HUES48 (cell line): ENCODE results near the gene STX12.

ENCODE experiments used
- H3K27ac ChIP-seq: one replicate; pipeline ENCODE4 v1.7.0; 2013; ENCODE audit warnings: low read depth, low read length, inconsistent platforms
- H3K27me3 ChIP-seq: 2 replicates; pipeline ENCODE4 v1.6.1; 2013; ENCODE audit warnings: mild to moderate bottlenecking, low read length; ENCODE audit not compliant: control insufficient read depth, insufficient read depth
- H3K36me3 ChIP-seq: 2 replicates; pipeline ENCODE4 v1.6.1; 2013; ENCODE audit warnings: low read length; ENCODE audit not compliant: control insufficient read depth, insufficient read depth
- H3K4me1 ChIP-seq: 2 replicates; pipeline ENCODE4 v1.6.1; 2013; ENCODE audit warnings: mild to moderate bottlenecking, low read length; ENCODE audit not compliant: control insufficient read depth, insufficient read depth
- H3K4me3 ChIP-seq: 2 replicates; pipeline ENCODE4 v1.5.1; 2013; ENCODE audit warnings: mild to moderate bottlenecking, low read depth, low read length
- H3K9ac ChIP-seq: 2 replicates; pipeline ENCODE4 v1.6.1; 2013; ENCODE audit warnings: mild to moderate bottlenecking, low read depth, low read length, moderate library complexity
- H3K9me3 ChIP-seq: 2 replicates; pipeline ENCODE4 v1.6.1; 2013; ENCODE audit warnings: low read length; ENCODE audit not compliant: control insufficient read depth, insufficient read depth

The STX12 gene

DNA sequence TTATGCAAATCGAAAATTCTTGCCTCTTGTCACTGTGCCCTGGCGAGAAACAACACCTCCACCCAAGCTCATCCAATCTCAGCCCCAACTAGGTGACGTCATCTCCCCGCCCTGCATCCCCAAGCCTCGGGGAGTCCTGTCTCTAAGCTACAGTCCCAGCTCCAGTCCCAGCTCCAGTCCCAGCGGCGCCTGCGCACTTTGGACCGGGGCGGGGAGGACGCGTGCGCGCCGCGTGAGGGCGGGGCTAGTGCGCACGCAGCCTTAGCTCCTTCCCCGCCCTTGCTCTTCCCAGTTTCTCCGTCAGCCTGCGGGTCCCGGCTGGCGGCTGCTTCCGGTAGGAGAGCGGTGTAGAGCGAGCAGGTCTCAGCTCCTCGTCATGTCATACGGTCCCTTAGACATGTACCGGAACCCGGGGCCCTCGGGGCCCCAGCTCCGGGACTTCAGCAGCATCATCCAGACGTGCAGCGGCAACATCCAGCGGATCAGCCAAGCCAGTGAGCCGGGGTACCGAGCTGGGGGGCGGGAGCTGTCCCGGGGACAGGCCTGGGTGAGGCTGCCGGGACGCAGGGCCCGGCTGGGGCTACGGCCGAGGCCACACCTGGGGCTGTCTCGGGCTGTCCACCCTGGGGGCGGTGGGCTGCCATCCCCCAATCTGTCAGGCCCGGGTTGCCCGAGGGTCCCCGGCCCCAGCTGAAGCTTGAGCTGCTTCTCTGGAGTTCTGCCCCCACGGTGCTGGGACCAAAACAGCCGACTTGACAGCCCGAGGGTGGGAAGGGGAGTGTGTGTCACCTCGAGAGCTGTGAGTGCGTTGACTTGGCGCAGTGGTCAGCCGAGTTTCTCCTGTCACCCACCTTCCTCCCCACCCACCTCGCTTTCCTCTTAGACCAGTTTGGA is at the start of gene STX12:
TSS of gene STX12 (plus strand) at position 288 of the 894 bp plus-strand sequence. CDS start at position 377, 89 bp downstream.
- H3K27ac ChIP-seq: peak within 1 kb of the TSS; percentile 77

DNA sequence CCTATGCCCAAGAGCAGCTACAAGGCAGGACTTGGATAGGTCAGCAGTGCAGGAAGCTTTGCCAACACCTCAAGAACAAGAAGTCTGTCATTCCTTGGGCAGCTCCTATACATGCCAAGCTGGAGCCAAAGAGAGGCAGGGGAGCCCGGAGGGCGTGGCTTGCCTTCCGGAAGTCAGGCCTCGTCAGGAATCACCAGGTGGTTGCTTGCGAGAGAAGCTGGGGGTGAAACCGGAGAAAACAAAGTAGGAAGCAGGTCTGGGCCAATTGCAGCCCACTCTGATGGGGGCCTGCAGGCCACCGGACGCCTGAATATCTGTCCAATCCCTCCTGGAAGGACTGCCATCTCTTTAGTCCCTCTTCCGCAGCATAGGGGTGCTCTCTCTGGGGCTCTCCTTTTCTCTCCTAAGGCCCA is 48.1 kb upstream of the STX12 start:
- Histone ChIP-seq H3K27me3 (peaks cover 4% of the 10 kb centered on the region; the same call in 1 of the 2 replicates), H3K4me3 (no peak overlapping the region), H3K27ac (peak overlapping the region; percentile 11), H3K9me3 (no peaks in the 10 kb centered on the region), H3K9ac (peak overlapping the region; percentile 21; the same call in 1 of the 2 replicates), H3K4me1 (peaks cover 4% of the 10 kb centered on the region), H3K36me3 (peaks cover 16% of the 10 kb centered on the region)

More for the DNA sequence above, at the start of gene STX12:
- no peaks in the 10 kb centered on the region for H3K27me3 ChIP-seq
- peak within 1 kb of the TSS; percentile 86 for H3K4me3 ChIP-seq
- H3K9ac ChIP-seq: peak within 1 kb of the TSS; percentile 69
- H3K9me3 ChIP-seq: no peaks in the 10 kb centered on the region
- H3K36me3 ChIP-seq: no peaks in the 10 kb centered on the region
- peaks cover 13% of the 10 kb centered on the region for H3K4me1 ChIP-seq

- H3K27ac ChIP-seq: peak within 1 kb of the TSS; percentile 84
- H3K4me3 ChIP-seq: peak within 1 kb of the TSS; percentile 82
- peak within 1 kb of the TSS; percentile 55 for H3K9ac ChIP-seq
- no peaks in the 10 kb centered on the region for H3K9me3 ChIP-seq
- peaks cover 4% of the 10 kb centered on the region for H3K4me1 ChIP-seq
- H3K36me3 ChIP-seq: peaks cover 16% of the 10 kb centered on the region
- peaks cover 4% of the 10 kb centered on the region; the same call in 1 of the 2 replicates for H3K27me3 ChIP-seq
Observed at GRCh38 chr1:27725374-27726172, 47.4 kb upstream of the STX12 start, which contains the start of gene FAM76A. TSS of gene FAM76A (plus strand) at chr1:27725961. CDS start at chr1:27726081, 120 bp downstream.

- H3K4me3 ChIP-seq: peak overlapping the region; percentile 82
- H3K27me3 ChIP-seq: peaks cover 4% of the 10 kb centered on the region; the same call in 1 of the 2 replicates
- H3K36me3 ChIP-seq: peaks cover 16% of the 10 kb centered on the region
- H3K9me3 ChIP-seq: no peaks in the 10 kb centered on the region
- peak overlapping the region; percentile 84 for H3K27ac ChIP-seq
- H3K9ac ChIP-seq: peak overlapping the region; percentile 55
- peaks cover 4% of the 10 kb centered on the region for H3K4me1 ChIP-seq
Observed at GRCh38 chr1:27726173-27727044, 46.6 kb upstream of the STX12 start.

DNA sequence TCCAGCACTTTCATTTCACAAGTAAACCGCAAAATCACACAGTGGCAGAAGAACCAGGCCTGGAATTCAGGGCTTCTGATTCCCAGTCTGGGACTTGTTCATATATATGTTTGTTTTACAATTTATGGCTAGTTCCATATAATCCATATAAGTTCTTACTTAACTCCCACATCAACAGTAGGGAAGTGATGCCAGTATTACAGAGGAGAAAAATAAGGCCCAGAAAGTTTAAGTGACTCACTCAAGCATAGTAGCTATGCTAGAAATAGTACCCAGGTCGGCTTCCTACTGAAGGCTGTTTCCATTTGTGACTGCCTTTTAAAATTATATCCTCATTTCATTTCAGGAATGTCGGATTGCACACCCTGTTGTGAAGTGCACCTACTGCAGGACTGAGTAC is 45.9 kb upstream of the STX12 start:
- H3K4me1 ChIP-seq: peaks cover 4% of the 10 kb centered on the region
- no peak overlapping the region for H3K9ac ChIP-seq
- no peaks in the 10 kb centered on the region for H3K9me3 ChIP-seq
- peaks cover 17% of the 10 kb centered on the region for H3K36me3 ChIP-seq
- H3K27me3 ChIP-seq: peaks cover 4% of the 10 kb centered on the region; the same call in 1 of the 2 replicates
- peak overlapping the region; percentile 82; the same call in 1 of the 2 replicates for H3K4me3 ChIP-seq
- H3K27ac ChIP-seq: no peak overlapping the region

GRCh38 chr1:27736252-27736651 is 36.8 kb upstream of the STX12 start:
- Histone ChIP-seq H3K9ac (no peak overlapping the region), H3K27ac (no peak overlapping the region), H3K9me3 (no peaks in the 10 kb centered on the region), H3K4me1 (no peaks in the 10 kb centered on the region), H3K36me3 (peaks cover 48% of the 10 kb centered on the region), H3K27me3 (no peaks in the 10 kb centered on the region), H3K4me3 (no peak overlapping the region)

DNA sequence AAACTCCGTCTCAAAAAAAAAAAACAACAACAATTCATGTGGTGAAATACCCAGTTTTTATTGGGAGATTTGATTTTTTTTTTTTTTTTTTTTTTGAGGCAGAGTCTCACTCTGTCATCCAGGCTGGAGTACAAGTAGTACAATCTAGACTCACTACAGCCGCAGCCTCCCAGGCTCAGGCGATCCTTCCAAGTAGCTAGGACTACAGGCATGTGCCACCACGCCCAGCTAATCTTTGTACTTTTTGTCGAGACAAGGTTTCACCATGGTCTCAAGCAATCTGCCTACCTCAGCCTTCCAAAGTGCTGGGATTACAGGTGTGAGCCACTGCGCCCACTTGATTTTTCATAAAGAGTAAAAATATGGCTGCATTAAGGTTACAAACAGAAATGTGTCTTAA is 31.9 kb upstream of the STX12 start:
- Histone ChIP-seq H3K4me1 (no peaks in the 10 kb centered on the region), H3K36me3 (peaks cover 39% of the 10 kb centered on the region), H3K9ac (no peak overlapping the region), H3K27ac (no peak overlapping the region), H3K4me3 (no peak overlapping the region), H3K27me3 (no peaks in the 10 kb centered on the region), H3K9me3 (no peaks in the 10 kb centered on the region)

DNA sequence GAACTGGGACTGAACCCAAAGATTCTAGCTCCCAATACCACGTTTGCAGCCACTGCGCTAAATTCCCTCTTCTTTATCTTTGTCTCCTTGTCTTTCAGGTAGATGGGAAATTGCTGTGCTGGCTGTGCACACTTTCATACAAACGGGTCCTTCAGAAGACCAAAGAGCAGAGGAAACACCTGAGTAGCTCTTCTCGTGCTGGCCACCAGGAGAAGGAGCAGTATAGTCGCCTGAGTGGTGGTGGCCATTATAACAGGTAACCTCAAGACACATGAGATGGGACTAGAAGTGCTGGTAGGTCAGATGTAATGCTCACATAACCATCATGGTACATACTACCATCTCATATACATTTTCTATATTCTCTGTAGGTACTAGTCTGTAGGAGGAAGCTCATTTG is 28.5 kb upstream of the STX12 start:
- no peak overlapping the region for H3K9ac ChIP-seq
- no peaks in the 10 kb centered on the region for H3K9me3 ChIP-seq
- no peaks in the 10 kb centered on the region for H3K27me3 ChIP-seq
- H3K27ac ChIP-seq: no peak overlapping the region
- H3K36me3 ChIP-seq: peaks cover 44% of the 10 kb centered on the region
- H3K4me1 ChIP-seq: no peaks in the 10 kb centered on the region
- H3K4me3 ChIP-seq: no peak overlapping the region

- Histone ChIP-seq H3K27me3 (no peaks in the 10 kb centered on the region), H3K4me3 (no peak overlapping the region), H3K9me3 (no peaks in the 10 kb centered on the region), H3K27ac (no peak overlapping the region), H3K4me1 (no peaks in the 10 kb centered on the region), H3K9ac (no peak overlapping the region), H3K36me3 (peaks cover 47% of the 10 kb centered on the region)
Observed at GRCh38 chr1:27745466-27745865, 27.6 kb upstream of the STX12 start.

DNA sequence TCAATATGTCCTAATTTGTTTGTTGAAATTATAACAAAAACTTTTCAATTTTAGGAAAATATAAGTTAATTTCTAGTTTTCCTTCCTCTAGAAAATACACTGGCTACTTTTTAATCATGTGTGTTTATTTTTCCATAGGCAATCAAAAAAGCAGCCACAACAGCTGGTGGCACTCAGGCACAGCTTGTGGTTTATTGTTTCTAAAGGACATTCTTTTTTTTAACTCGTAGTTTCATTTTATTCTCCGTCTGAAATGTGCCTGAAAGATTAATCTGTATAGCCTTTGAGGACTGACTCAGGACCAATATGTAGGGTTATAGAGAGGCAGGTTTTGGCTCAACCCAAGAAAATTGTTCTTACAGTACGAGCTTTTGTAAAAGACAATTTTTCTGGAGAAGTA is 20.7 kb upstream of the STX12 start:
- Histone ChIP-seq H3K4me3 (no peak overlapping the region), H3K27ac (no peak overlapping the region), H3K4me1 (no peaks in the 10 kb centered on the region), H3K9ac (no peak overlapping the region), H3K36me3 (peaks cover 61% of the 10 kb centered on the region), H3K9me3 (no peaks in the 10 kb centered on the region), H3K27me3 (no peaks in the 10 kb centered on the region)
